ENCODE measurements around the gene TTLL10.

TTLL10 gene

DNA sequence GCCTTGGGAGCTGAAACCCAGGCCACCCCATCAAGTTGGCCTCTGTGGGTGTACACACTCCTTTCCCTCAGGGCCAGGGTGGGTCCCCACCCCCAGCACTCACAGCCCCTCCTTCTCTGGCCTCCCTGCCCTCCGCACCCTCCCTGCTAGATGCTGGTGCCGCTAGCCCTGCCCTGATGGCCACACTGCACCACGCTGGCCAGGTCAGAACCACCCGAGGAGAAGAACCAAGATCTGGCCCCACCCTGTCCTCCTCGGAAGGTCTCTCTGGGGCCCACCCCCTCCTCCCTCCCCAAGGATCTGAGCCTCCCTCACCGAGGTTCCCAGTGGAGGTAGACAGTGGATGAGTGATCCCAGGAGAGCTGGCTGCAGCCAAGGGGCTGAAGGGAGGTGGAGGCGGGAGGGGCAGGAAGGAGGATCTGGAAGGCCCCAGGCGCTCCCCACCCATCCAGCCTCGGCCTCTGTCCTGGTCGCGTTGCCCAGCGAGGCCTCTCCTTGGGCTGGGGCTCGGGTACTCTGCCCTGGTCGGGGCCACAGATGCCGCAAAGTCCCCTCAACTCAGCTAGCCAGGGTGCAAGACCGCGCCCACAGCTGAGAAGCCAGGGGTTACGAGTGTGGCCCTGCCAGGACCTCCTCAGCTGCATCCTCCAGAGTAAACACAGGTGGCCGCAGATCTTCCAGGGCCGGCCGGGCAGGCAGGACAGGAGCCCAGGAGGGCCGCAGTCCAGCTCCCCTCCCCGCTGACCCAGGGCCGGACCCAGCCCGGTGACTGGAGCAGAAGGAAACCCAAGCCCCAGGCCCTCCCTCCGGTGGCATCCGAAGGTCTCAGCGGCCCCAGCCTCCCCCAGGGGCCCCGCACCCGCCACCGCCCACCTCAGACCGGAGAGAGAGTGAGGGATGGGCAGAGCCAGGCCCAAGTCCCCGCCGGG is 63.5 kb downstream of the TTLL10 start:
- DNase-seq (ENCODE audit: low spot score) = peak; percentile 59

DNA sequence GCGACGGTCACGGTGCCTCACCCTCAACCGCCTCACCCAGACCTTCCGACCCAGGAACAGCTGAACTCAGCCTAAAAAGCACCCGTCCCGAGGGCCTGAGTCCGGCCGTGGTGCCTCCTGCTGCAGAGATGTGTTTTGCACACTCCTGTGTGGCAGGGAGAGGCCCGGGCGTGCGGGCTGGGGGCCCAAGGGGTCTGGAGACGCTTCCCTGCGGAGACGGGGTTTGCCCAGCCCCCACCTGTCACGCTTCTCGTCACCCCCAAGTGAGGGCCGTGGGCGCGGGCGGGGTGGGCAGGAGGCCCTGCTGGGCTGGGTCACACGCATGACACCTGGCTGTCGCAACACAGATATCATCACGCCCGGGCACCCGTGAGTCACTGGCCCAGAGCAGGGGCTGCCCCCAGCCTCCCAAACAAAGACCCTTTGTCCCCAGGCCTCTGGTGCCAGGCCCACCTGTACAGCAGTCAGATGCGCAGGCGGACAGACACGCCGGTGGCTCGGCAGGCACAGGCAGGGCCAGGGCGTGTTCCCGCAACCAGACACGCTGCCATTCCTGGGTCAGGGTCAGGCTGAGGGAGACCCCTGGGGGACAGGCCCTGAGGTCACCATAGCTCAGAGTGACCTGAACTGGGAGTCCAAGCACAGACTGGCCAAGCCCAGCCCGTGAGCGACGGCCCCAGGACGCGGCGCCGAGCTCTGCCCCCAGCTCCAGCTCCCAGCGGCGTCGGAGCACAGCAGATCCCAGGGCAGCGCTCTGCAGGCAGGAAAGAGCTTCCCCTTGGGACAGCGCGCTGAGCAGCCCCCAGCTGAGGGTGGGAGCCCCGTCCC is 64.4 kb downstream of the TTLL10 start:
- DNase-seq (ENCODE audit: low spot score) = peak; percentile 84

GRCh38 chr1:1238702-1239178 is 65.1 kb downstream of the TTLL10 start:
- DNase-seq (ENCODE audit: low spot score) = peak; percentile 64

GRCh38 chr1:1239227-1239613 is 65.5 kb downstream of the TTLL10 start:
- no peak for DNase-seq (ENCODE audit: low spot score)

GRCh38 chr1:1239614-1240347 is 66.1 kb downstream of the TTLL10 start:
- no peak for DNase-seq (ENCODE audit: low spot score)

GRCh38 chr1:1240348-1240732 is 66.7 kb downstream of the TTLL10 start:
- DNase-seq (ENCODE audit: low spot score) = peak; percentile 49

DNA sequence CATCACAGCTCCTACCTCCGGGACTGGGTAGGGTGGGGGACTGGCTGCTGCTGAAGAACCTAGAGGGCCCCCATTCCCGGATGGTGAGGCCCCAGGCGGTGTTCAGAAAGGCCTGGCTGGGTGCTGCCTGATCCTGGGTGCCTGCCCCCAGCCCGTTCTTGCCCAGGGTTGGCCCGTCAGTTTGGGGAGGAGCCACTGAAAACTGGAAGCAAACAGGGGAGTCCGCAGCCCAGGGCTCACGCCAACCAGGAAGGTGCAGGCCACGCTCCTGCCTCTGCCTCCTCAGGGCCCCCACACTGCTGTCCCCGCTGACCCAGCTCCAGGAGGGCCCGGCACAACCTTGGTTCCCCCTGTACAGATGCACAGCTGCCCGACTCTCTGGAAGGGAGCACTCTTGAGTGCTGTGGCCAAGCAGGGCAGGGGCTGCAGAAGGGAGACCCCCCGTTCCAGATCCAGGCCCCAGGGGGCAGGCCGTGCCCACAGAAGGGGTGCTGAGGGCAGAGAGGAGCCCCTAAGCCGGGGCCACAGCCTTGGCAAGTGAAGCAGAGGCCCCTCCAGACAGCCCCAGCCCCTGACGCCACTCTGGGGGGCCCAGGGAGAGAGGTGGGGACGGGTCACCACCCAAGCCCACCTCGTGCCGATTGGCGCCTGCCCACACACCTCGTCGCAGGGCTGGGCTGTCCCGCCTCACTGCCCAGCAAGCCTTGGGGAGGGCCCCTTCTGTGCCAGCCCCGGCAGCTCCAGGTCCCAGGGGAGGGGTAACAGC is 67.3 kb downstream of the TTLL10 start:
- no peak for DNase-seq (ENCODE audit: low spot score)

DNA sequence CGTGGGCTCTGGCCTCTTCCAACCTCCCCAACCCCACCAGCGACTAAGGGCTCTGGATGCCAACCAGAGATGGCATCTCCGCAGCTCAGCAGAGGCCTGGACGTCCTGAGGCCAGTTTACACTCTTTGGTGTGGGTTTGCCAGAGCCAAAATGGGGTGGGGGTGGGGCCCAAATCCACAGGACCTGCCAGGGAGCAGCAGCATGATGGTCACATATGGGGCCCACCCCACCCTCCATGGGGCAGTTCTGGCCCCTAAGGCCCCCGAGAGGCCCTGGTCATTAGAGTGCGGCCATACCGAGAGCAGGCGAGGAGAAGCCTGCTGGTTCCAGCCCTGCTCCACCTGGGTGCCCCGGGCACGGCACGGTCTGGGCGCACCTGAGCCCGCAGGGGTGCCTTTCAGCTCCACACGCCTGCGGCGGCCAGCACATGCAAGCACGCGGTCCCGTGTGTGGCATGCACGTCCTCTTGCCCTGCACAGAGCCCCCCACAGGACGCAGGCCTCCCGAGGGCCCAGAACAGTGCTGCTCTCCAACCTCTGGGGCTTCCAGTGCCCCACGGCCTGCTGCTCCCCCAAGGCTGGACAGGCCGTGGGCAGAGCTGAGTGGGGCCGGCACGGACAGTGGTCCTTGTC is 68.0 kb downstream of the TTLL10 start:
- DNase-seq (ENCODE audit: low spot score) = no peak

- DNase-seq (ENCODE audit: low spot score) = no peak
These were observed 69.0 kb downstream of the TTLL10 start for GRCh38 chr1:1242461-1243265.

- no peak for DNase-seq (ENCODE audit: low spot score)
These were observed 69.6 kb downstream of the TTLL10 start for GRCh38 chr1:1243266-1243660.

DNA sequence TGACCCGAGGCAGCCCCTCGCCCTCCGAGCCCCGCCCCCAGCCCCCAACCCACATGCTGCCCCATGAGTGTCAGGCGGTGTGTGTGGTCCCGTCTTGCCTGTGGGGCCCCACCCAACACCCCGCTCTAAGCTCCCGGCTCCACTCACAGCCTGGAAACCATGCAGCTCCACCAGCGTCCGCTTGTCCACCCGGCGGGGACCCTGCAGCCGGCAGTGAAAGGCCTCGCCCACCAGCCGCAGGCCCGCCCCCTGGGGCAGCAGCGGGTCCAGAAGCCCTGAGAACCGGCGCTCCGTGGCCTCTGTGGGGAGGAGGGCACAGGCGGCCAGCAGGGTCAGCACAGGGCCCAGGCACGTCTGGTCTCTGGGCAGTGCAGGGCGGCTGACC is 70.1 kb downstream of the TTLL10 start:
- DNase-seq (ENCODE audit: low spot score) = no peak

DNA sequence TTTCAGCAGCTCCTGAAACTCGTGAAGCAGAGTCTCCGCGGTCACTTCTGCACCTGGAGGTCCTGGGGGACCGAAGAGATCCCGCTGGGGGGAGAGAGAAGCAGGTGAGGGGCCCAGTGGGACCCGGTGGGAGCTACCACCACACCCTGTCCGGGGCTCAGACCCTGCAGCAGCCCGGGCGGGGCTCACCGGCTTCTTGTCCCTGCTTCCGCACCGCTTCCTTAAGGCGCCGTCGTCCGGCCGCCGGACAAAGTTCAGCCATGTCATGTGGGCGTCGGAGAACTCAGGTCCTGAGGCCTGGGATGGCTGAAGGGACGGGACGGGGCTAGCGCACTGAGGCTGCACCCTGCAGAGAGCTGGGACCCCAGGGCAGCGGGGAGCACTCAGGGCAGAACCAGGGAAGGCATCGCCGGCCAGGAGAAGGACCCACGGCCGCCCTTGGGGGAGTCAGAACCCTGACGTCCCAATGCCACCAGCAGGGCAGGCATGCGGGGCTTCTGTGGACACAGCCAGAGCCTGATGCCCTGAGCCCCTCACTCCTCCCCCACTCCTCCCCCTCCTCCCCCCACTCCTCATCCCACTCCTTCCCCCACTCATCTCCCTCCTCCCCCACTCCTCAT is 70.6 kb downstream of the TTLL10 start:
- DNase-seq (ENCODE audit: low spot score) = no peak

GRCh38 chr1:1245178-1245816 is 71.6 kb downstream of the TTLL10 start:
- no peak for DNase-seq (ENCODE audit: low spot score)

DNA sequence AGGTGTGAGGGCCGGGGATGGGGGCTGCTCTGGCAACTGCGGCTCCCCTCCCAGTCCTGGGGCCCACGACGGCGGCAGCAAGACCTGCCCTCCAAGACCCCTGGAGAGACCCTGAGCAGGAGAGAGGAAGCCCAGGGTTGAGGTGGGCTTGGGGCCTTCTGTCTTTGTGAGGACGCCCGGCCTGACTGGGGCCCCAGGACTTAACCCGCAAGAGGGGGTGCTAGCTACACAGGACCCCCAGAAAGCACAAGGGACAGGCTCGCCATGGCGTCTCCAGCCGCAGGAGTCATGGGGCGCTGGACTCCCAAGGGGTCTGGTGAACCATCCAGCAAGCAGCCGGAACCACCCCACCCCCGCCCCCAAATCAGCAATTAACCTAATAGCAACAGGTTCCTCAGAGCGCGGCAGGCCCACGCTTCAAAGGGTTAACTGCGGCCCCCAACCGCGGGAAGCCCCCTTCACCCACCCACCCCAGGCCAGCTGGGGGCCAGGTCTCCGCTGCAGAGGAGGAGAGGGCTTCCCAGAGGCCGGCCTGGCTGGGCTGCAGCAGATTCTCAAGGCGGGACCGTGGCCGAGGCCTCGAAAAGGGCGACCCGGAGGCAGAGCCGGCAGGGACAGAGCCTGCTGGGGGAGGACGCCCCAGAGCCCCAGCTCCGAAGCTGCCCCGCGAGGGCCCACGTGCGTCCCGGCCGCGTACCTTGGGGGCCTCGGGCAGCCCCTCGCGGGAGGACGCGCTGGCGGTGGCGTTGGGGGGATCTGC is 72.3 kb downstream of the TTLL10 start:
- DNase-seq (ENCODE audit: low spot score) = no peak

DNA sequence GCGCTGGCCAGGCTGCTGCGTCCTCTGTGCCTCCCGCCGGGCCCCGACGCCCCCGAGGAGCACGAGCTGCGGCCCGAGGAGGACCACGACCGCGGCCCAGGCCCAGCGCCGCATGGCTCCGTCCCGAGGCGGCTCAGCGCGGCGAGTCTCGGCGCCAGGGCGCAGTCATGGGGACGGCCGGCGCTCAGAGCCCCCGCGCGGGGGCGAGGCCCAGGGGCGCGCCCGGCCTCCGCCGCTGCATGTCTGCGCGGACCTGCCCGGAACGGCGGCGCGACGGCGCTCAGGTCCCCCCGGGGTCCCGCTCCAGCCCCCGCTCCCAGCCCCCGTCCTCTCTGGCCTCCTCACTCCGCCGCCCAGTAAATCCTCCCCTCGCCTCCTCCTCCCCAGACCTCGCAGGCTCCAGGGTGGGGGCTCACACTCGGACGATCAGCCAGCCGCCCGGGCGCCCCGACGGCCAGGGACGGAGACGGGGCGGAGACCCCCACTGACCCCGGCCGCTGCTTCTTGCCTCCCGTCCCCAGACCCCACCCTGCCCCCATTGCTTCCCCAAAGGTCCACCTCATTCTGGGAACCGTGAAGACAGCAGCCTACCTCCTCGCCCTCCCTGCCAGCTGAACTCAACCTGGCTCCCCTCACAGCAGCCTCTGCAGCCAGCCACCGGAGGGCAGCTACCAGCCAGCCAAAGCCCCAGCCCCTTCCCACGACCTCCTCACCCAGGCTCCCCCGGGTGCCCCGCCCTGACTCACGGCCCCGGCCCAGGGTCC is 73.1 kb downstream of the TTLL10 start, which contains the start of gene C1QTNF12:
Gene C1QTNF12 (minus strand): TSS at position 146 of the 764 bp plus-strand sequence. CDS start 32 bp downstream, at position 114.
- no peak for DNase-seq (ENCODE audit: low spot score)

DNA sequence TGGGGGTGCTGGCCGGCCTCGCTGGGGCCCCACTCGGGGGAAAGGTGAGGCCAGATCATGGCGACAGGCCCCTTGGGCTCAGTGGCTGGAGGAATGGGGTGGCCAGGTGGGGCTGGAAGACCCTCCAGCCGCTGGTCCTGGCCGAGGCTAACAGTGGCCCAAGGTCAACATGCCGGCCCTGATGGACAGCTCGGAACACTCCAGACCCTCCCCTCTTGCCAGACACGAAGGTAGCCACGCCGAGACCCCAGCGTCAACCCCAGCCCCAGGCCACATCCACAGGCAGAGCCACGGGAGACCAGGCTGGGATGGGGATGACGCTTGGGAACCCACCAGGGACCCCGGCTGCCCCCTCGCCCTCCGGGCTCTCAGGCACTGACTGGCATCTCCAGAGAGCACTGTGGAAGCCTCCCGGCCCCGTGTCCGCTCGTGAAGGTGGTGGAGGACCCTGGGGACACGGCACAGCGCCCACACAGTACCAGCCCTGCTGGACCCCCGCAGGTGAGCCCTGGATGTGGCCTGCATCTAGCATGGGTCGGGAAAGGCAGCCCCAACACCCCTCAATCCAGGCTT is 73.7 kb downstream of the TTLL10 start:
- no peak for DNase-seq (ENCODE audit: low spot score)

All from HuH-7 (cell line).